Stimulated activated naive CD8-positive, alpha-beta T cell treated with anti-CD3 and anti-CD28 coated beads, Interleukin-15, amount 100 ng/mL, for 72 hours (primary cell): ENCODE results near the gene FBXW7.

Source experiments
- ATAC-seq: fragments of 150-1000 bp; cut with Tn5 transposase; 2 replicates; pipeline ENCODE4 v1.10.0; 2021; ENCODE audit warnings: mild to moderate bottlenecking, moderate library complexity
- DNase-seq, 2 donors: peaks; one replicate each; pipeline ENCODE4 v3.0.0; 2021 to 2022
- H3K27ac Mint-ChIP-seq, 2 donors: one replicate each; pipeline ENCODE4 v1.8.0; 2022; ENCODE audit warnings: mild to moderate bottlenecking in 2 of 2, mixed read lengths in 2 of 2, moderate library complexity in 2 of 2
- H3K27me3 Mint-ChIP-seq: one replicate; pipeline ENCODE4 v1.8.0; 2022; ENCODE audit warnings: mixed read lengths
- H3K4me1 Mint-ChIP-seq: one replicate; pipeline ENCODE4 v1.8.0; 2022; ENCODE audit warnings: mild to moderate bottlenecking, mixed read lengths
- H3K4me3 Mint-ChIP-seq, 2 donors: one replicate each; pipeline ENCODE4 v1.8.0; 2022; ENCODE audit warnings: mild to moderate bottlenecking in 2 of 2, mixed read lengths in 2 of 2, moderate library complexity in 1 of 2
- H3K9me3 Mint-ChIP-seq, 2 donors: one replicate each; pipeline ENCODE4 v1.8.0; 2022; ENCODE audit warnings: mixed read lengths in 2 of 2

FBXW7 gene

DNA sequence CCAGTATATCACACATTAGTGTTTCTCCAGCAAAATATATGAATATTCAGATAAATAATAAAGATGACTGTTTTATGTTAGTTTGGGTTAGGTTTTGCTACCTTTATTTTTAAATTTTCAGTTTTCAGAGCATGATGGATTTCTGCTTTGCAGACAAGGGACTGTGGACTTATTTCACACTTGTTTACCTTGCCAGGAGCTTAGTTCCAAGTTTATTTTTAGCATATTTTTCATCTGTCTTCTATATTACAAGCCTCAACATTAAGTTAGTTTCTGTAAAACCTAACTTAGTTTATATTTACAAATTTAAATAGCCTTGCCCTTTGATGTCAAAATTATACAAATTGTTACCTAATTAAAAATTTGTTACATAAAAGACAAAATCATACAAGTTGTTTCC, 163.4 kb downstream of the FBXW7 start:
- peaks cover 15% of the 10 kb centered on the region for H3K4me1 Mint-ChIP-seq
- H3K9me3 Mint-ChIP-seq: no peaks in the 10 kb centered on the region
- H3K4me3 Mint-ChIP-seq: no peak overlapping the region
- DNase-seq (no peak), ATAC-seq (no peak)
- no peak overlapping the region for H3K27ac Mint-ChIP-seq
- no peaks in the 10 kb centered on the region for H3K27me3 Mint-ChIP-seq

DNA sequence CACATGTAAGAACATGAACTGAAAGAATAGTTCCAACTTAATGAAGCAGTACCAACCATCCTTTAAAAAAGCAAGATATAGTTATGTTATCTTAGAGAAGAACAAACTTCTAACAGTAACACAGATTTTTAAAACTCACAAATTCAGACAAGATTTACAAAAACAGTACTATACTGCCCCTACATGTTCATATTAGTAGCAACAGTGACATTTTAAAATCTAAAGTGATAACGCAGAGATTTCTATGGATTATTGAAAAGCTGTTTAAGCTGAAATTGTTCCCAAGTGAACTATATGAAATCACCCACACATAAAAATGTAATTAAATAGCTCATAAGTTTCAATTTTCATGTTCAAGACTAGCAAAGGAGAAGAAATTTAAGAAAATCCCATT, 166.0 kb downstream of the FBXW7 start:
- no peak overlapping the region for H3K4me3 Mint-ChIP-seq
- DNase-seq: no peak
- ATAC-seq: no peak

GRCh38 chr4:152369203-152369901, 166.5 kb downstream of the FBXW7 start:
- Mint-ChIP-seq H3K27me3 (no peaks in the 10 kb centered on the region), H3K9me3 (no peaks in the 10 kb centered on the region), H3K4me3 (no peak overlapping the region), H3K27ac (no peak overlapping the region), H3K4me1 (peaks cover 7% of the 10 kb centered on the region)
- ATAC-seq (no peak), DNase-seq (no peak)

More for the DNA sequence above, 166.0 kb downstream of the FBXW7 start:
- H3K9me3 Mint-ChIP-seq: no peaks in the 10 kb centered on the region
- no peaks in the 10 kb centered on the region for H3K27me3 Mint-ChIP-seq
- peaks cover 13% of the 10 kb centered on the region for H3K4me1 Mint-ChIP-seq
- no peak overlapping the region for H3K27ac Mint-ChIP-seq

DNA sequence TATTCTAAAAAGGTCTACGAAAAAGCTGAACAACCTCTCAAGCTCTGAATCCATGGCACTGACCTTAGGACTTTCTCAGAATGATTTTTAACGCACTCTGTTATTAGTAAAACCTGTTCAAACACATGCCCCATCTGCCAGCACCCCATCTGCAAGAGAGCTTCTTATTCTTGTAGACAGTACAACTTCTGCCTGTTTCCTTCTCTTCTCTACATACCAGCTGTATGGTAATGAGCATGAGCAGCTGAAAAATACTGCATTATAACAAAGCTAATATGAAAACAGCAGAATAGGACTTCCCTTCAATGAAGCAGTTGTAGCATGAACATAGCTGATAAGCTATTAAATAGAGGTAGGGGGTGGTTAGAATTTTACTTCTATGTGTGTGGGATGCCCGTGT, 167.9 kb downstream of the FBXW7 start:
- H3K4me3 Mint-ChIP-seq: no peak overlapping the region
- H3K4me1 Mint-ChIP-seq: no peaks in the 10 kb centered on the region
- ATAC-seq: no peak
- DNase-seq: no peak
- no peaks in the 10 kb centered on the region for H3K9me3 Mint-ChIP-seq
- H3K27me3 Mint-ChIP-seq: no peaks in the 10 kb centered on the region
- H3K27ac Mint-ChIP-seq: no peak overlapping the region

GRCh38 chr4:152364883-152365282, 171.0 kb downstream of the FBXW7 start:
- no peak for DNase-seq
- Mint-ChIP-seq H3K4me3 (no peak overlapping the region), H3K27me3 (no peaks in the 10 kb centered on the region), H3K9me3 (no peaks in the 10 kb centered on the region), H3K27ac (no peak overlapping the region), H3K4me1 (peaks cover 6% of the 10 kb centered on the region)
- ATAC-seq: no peak

- Mint-ChIP-seq H3K27ac (no peak overlapping the region), H3K27me3 (no peaks in the 10 kb centered on the region), H3K4me3 (no peak overlapping the region), H3K9me3 (no peaks in the 10 kb centered on the region), H3K4me1 (peaks cover 10% of the 10 kb centered on the region)
- ATAC-seq (no peak), DNase-seq (no peak)
These were observed 171.5 kb downstream of the FBXW7 start for GRCh38 chr4:152364383-152364782.

- H3K4me3 Mint-ChIP-seq: no peak overlapping the region
- no peaks in the 10 kb centered on the region for H3K9me3 Mint-ChIP-seq
- peaks cover 12% of the 10 kb centered on the region for H3K4me1 Mint-ChIP-seq
- H3K27ac Mint-ChIP-seq: no peak overlapping the region
- no peak for DNase-seq
- H3K27me3 Mint-ChIP-seq: no peaks in the 10 kb centered on the region
- no peak for ATAC-seq
These were observed 172.0 kb downstream of the FBXW7 start for GRCh38 chr4:152363904-152364303.

DNA sequence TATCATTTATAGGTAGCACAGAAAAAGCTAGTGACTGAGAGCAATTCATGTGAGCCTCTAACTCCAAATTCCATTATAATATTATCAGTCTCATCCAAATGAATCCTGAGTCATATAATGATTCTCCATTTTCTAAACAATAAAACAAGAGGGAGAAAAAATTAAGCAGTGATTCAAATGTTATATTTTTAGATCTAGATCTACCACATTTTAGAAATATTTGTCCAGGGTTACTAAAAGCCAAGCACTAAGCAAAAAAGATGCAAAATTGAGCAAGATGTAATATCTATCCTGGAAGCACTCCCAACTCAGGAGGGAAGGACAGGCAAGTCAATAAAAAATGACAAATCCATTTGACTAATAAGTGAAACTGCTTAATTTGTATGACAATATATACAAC, 172.8 kb downstream of the FBXW7 start:
- DNase-seq: no peak
- no peak overlapping the region for H3K4me3 Mint-ChIP-seq
- no peak for ATAC-seq
- peaks cover 12% of the 10 kb centered on the region for H3K4me1 Mint-ChIP-seq
- H3K27ac Mint-ChIP-seq: no peak overlapping the region
- H3K27me3 Mint-ChIP-seq: no peaks in the 10 kb centered on the region
- no peaks in the 10 kb centered on the region for H3K9me3 Mint-ChIP-seq

GRCh38 chr4:152360045-152360410, 175.9 kb downstream of the FBXW7 start:
- H3K4me1 Mint-ChIP-seq: peaks cover 12% of the 10 kb centered on the region
- H3K4me3 Mint-ChIP-seq: no peak overlapping the region
- no peak overlapping the region for H3K27ac Mint-ChIP-seq
- H3K9me3 Mint-ChIP-seq: no peaks in the 10 kb centered on the region
- no peaks in the 10 kb centered on the region for H3K27me3 Mint-ChIP-seq
- ATAC-seq: no peak
- DNase-seq: no peak

DNA sequence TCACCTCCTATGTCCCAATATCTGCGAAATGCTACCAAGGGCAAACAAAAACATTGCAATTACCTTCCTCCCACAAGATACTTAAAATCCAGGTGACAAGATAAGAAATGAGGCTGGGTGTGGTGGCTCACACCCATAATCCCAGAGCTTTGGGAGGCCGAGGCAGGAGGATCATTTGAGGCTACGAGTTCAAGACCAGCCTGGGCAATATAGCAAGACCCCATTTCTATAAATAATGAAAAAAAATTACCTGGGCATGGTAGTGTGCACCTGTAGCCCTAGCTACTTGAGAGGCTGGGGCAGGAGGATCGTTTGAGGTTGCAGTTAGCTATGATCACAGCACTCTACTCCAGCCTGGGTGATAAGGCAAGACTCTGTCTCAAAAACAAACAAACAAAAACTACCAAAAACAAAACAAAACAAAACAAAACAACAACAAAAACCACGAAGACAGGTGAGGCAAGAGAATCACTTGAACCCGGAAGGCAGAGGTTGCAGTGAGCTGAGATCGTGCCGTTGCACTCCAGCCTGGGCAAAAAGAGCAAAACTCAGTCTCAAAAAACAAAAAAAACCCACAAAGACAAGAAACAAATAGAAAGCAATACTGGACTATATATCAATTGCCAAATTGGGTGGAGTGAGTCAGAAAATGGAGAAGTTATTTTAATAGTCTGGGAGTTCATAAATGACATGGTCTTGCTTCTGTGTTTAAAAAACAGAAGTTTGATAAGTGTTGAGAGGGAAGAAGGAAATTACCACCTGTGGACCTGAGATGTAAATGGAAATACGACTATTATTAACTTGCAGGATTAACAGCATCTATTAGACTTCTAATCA, 176.5 kb downstream of the FBXW7 start:
- Mint-ChIP-seq H3K4me3 (no peak overlapping the region), H3K27me3 (no peaks in the 10 kb centered on the region), H3K27ac (no peak overlapping the region), H3K4me1 (peaks cover 12% of the 10 kb centered on the region), H3K9me3 (no peaks in the 10 kb centered on the region)
- ATAC-seq: no peak
- DNase-seq: no peak

DNA sequence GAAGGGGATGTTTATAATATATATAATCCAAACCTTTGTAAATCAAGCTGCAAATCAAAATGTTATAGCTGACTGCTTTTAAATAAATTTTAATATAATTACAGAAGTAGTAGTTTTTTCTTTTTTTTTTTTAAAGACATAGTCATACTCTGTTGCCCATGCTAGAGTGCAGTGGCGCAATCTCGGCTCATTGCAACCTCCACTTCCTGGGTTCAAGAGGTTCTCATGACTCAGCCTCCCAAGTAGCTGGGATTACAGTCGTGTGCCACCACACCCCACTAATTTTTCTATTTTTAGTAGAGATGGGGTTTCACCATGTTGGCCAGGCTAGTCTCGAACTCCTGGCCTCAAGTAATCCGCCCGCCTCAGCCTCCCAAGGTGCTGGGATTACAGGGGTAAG, 178.7 kb downstream of the FBXW7 start:
- Mint-ChIP-seq H3K4me3 (no peak overlapping the region), H3K27ac (no peak overlapping the region), H3K27me3 (no peaks in the 10 kb centered on the region), H3K4me1 (peaks cover 27% of the 10 kb centered on the region), H3K9me3 (no peaks in the 10 kb centered on the region)
- ATAC-seq (no peak), DNase-seq (no peak)

- H3K4me3 Mint-ChIP-seq: no peak overlapping the region
- H3K4me1 Mint-ChIP-seq: peaks cover 28% of the 10 kb centered on the region
- H3K27me3 Mint-ChIP-seq: no peaks in the 10 kb centered on the region
- H3K27ac Mint-ChIP-seq: peak overlapping the region in 1 of 2 donors; percentile 42
- no peaks in the 10 kb centered on the region for H3K9me3 Mint-ChIP-seq
- no peak for DNase-seq
- ATAC-seq: no peak
These were observed 179.4 kb downstream of the FBXW7 start for GRCh38 chr4:152356428-152357034.

- ATAC-seq: peak; percentile 82
- Mint-ChIP-seq H3K4me3 (peak overlapping the region; percentile 10 to 56), H3K27ac (peak overlapping the region; percentile 61 to 87), H3K27me3 (no peaks in the 10 kb centered on the region), H3K4me1 (peaks cover 16% of the 10 kb centered on the region), H3K9me3 (no peaks in the 10 kb centered on the region)
- no peak for DNase-seq
These were observed 183.2 kb downstream of the FBXW7 start for GRCh38 chr4:152352622-152353116.

GRCh38 chr4:152352215-152352614, 183.7 kb downstream of the FBXW7 start:
- Mint-ChIP-seq H3K27ac (peak overlapping the region; percentile 61 to 87), H3K9me3 (no peaks in the 10 kb centered on the region), H3K27me3 (no peaks in the 10 kb centered on the region), H3K4me1 (peaks cover 16% of the 10 kb centered on the region), H3K4me3 (peak overlapping the region; percentile 10 to 56)
- ATAC-seq (no peak), DNase-seq (no peak)

DNA sequence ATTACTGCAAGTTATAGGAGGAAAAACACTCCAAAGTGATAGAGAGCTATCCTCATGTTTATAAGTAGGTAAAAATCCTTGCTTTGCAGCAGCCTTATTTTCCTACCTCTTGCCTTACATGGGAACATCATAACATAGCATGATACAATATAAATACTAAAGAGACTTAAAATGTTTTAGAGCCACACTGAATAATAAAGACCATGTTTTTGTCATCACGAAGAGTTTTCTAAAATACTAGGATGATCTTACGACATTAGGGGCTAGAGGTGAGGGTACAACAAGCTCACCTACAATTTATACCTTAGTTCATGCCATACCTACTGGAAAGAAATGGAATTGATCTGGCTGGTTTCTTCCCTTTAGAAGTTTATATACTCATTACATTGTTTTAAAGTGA, 184.8 kb downstream of the FBXW7 start:
- H3K9me3 Mint-ChIP-seq: no peaks in the 10 kb centered on the region
- no peak overlapping the region for H3K27ac Mint-ChIP-seq
- ATAC-seq: no peak
- no peaks in the 10 kb centered on the region for H3K27me3 Mint-ChIP-seq
- peaks cover 16% of the 10 kb centered on the region for H3K4me1 Mint-ChIP-seq
- H3K4me3 Mint-ChIP-seq: no peak overlapping the region
- no peak for DNase-seq

GRCh38 chr4:152348670-152349069, 187.2 kb downstream of the FBXW7 start:
- Mint-ChIP-seq H3K4me3 (no peak overlapping the region), H3K9me3 (no peaks in the 10 kb centered on the region), H3K4me1 (peaks cover 13% of the 10 kb centered on the region), H3K27me3 (no peaks in the 10 kb centered on the region), H3K27ac (no peak overlapping the region)
- ATAC-seq: no peak
- no peak for DNase-seq
